Muscle of leg (tissue), 11 donors: ENCODE results near the gene NINL. TPM values are rescaled to one million over a fixed set of nuclear protein-coding genes. Genes with fewer than 3 reads are reported as not detected.
"Not testable (repeated sequence)": the region's sequence is repeated elsewhere in the genome, so short reads cannot be mapped to it uniquely, and the experiment has no call there.

Experiments
- DNase-seq: peaks from one replicate; pipeline ENCODE4 v3.0.0; 2013
- H3K27ac ChIP-seq: one replicate; pipeline ENCODE4 v1.5.1; 2013; ENCODE audit warnings: mild to moderate bottlenecking, low read length, control low read depth
- H3K27me3 ChIP-seq: one replicate; pipeline ENCODE4 v1.6.1; 2013; ENCODE audit warnings: low read length; ENCODE audit not compliant: control insufficient read depth, insufficient read depth
- H3K36me3 ChIP-seq: one replicate; pipeline ENCODE4 v1.6.1; 2013; ENCODE audit warnings: low read length; ENCODE audit not compliant: control insufficient read depth, insufficient read depth
- H3K4me1 ChIP-seq: one replicate; pipeline ENCODE4 v1.6.1; 2013; ENCODE audit warnings: low read length; ENCODE audit not compliant: control insufficient read depth, insufficient read depth
- H3K4me3 ChIP-seq: one replicate; pipeline ENCODE4 v1.5.1; 2013; ENCODE audit warnings: low read length, control low read depth
- H3K9me3 ChIP-seq: replicated peaks from 2 replicates; pipeline ENCODE4 v1.6.1; 2013; ENCODE audit warnings: low read depth, low read length; ENCODE audit not compliant: control insufficient read depth
- WGBS: methylation state at CpG from one replicate; pipeline ENCODE4 v1.1.5; 2013; ENCODE audit warnings: missing lambda C conversion rate; ENCODE audit not compliant: insufficient coverage; 5-methylcytosine and 5-hydroxymethylcytosine counted together
- polyA plus RNA-seq, 8 donors: library from polyadenylated mRNA; unstranded; fragments of 120-200 nt; gene quantifications; one replicate each; pipeline versions ENCODE4 v1.2.1 to v1.2.3, GENCODE V29; 2013; ENCODE audit warnings: inconsistent platforms in 1 of 8, low replicate concordance in 1 of 8; ENCODE audit not compliant: insufficient read length in 8 of 8, insufficient read depth in 1 of 8
- total RNA-seq: library from RNA; stranded (reverse); fragments of 120-200 nt; gene quantifications from one replicate; pipeline ENCODE4 v1.2.4, GENCODE V29; 2013

Gene NINL
- total and polyA plus RNA-seq, 9 donors = 10.5 to 21.1 (median 15.1) TPM

- 85% methylated on average over 4 of the region's 7 CpGs for WGBS
- H3K27ac ChIP-seq = no peak overlapping the region
- no peak overlapping the region for H3K4me3 ChIP-seq
- no peaks in the 10 kb centered on the region for H3K9me3 ChIP-seq
- H3K36me3 ChIP-seq = peaks cover 63% of the 10 kb centered on the region
- no peak for DNase-seq
- H3K4me1 ChIP-seq = no peaks in the 10 kb centered on the region
- H3K27me3 ChIP-seq = no peaks in the 10 kb centered on the region
These were observed 105.2 kb downstream of the NINL start for GRCh38 chr20:25480156-25480555.

- Histone ChIP-seq H3K36me3 (peaks cover 58% of the 10 kb centered on the region), H3K9me3 (no peaks in the 10 kb centered on the region), H3K27ac (no peak overlapping the region), H3K4me3 (no peak overlapping the region), H3K27me3 (no peaks in the 10 kb centered on the region), H3K4me1 (no peaks in the 10 kb centered on the region)
- DNase-seq = no peak
- WGBS = 66% methylated on average over 5 of the region's 5 CpGs
These were observed 105.7 kb downstream of the NINL start for GRCh38 chr20:25479638-25480037.

- H3K9me3 ChIP-seq = no peaks in the 10 kb centered on the region
- DNase-seq = no peak
- 87% methylated on average over 20 of the region's 24 CpGs for WGBS
- H3K27me3 ChIP-seq = no peaks in the 10 kb centered on the region
- H3K36me3 ChIP-seq = peaks cover 56% of the 10 kb centered on the region
- no peak overlapping the region for H3K4me3 ChIP-seq
- no peak overlapping the region for H3K27ac ChIP-seq
- no peaks in the 10 kb centered on the region for H3K4me1 ChIP-seq
These were observed 106.3 kb downstream of the NINL start for GRCh38 chr20:25478889-25479568.

DNA sequence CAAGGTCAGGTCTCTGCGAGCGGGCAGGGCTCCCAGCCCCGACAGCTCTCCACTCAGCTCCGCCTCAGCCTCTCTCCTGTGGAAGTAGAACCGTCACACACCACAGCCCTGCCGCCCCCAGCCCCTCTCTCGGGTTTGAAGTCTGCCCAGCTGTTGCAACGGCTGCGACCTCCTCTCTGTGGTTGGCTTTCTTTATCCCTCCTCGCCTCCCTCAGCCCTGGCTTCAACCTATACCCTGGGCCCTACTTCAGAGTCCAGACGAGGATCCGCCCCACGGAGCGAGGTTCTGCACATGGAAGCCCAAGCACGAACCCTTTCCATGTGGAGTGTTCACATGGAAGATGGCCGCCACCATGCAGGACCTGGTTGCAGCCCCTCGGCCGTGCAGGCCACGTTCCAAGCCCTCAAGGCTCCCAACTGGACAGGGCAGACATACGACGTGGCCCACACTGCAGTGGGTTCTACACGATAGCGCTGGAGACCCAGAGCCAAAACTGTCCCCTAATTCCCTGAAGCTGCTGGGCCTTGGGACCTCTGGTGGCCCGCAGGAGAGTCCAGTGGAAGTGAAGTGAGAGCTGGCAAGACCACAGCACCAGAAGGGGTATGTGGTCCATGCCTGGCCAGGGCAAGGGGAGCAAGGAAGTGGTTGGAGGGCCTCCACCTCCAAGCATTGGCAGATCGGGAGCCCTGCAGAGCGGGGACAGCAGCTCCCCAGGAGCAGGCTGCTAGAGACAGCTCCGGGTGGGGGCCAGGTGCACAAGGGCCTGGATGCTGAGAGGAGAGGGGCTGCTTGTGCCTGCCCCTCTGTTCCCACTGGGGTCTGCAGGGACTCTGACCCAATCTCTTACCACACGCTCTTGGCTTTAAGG, 108.1 kb downstream of the NINL start:
- DNase-seq = no peak
- Histone ChIP-seq H3K36me3 (peaks cover 50% of the 10 kb centered on the region), H3K9me3 (no peaks in the 10 kb centered on the region), H3K27me3 (no peaks in the 10 kb centered on the region), H3K27ac (no peak overlapping the region), H3K4me3 (no peak overlapping the region), H3K4me1 (no peaks in the 10 kb centered on the region)
- 90% methylated on average over 27 of the region's 28 CpGs for WGBS

- H3K27ac ChIP-seq = no peak overlapping the region
- no peaks in the 10 kb centered on the region for H3K4me1 ChIP-seq
- H3K4me3 ChIP-seq = no peak overlapping the region
- H3K27me3 ChIP-seq = no peaks in the 10 kb centered on the region
- no peaks in the 10 kb centered on the region for H3K9me3 ChIP-seq
- 94% methylated on average over 51 of the region's 52 CpGs for WGBS
- no peak for DNase-seq
- H3K36me3 ChIP-seq = peaks cover 41% of the 10 kb centered on the region
These were observed 109.0 kb downstream of the NINL start for GRCh38 chr20:25476106-25477013.

DNA sequence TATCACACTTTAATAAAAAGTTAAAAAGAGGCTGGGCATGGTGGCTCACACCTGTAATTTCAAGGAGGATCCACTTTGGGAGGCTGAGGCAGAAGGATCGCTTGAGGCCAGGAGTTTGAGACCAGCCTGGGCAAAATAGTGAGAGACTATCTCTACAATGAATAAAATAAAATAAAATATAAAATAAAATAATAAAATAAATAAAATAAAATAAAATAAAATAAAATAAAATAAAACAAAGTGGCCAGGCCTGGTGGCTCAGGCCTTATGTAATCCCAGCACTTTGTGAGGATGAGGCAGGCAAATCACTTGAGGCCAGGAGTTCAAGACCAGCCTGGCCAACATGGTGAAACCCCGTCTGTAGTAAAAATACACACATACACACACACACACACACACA, 112.0 kb downstream of the NINL start:
- not testable (repeated sequence) for H3K27ac ChIP-seq, H3K27me3 ChIP-seq, H3K9me3 ChIP-seq, DNase-seq, H3K4me3 ChIP-seq, H3K4me1 ChIP-seq
- peaks cover 29% of the 10 kb centered on the region for H3K36me3 ChIP-seq
- no CpG with 5 or more reads among the region's 2 CpGs for WGBS

DNA sequence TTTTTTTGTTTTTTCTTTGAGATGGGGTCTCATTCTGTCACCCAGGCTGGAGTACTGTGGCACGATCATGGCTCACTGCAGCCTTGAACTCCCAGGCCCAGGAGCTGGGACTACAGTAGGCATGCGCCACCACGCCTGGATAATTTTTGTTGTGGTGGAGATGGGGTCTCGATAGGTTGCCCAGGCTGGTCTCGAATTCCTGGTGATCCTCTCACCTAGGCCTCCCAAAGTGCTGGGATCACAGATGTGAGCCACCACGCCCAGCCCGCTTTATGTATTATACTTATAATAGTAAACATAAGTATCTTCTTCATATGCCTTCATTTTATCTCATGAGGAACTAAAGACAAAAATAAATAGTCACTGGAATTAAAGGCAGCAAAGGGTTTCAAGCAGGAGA, 114.3 kb downstream of the NINL start:
- Histone ChIP-seq H3K4me3 (no peak overlapping the region), H3K27ac (no peak overlapping the region), H3K9me3 (no peaks in the 10 kb centered on the region), H3K36me3 (peaks cover 37% of the 10 kb centered on the region), H3K4me1 (no peaks in the 10 kb centered on the region), H3K27me3 (no peaks in the 10 kb centered on the region)
- DNase-seq = no peak
- whole genome bisulfite sequencing = no CpG with 5 or more reads among the region's 7 CpGs

DNA sequence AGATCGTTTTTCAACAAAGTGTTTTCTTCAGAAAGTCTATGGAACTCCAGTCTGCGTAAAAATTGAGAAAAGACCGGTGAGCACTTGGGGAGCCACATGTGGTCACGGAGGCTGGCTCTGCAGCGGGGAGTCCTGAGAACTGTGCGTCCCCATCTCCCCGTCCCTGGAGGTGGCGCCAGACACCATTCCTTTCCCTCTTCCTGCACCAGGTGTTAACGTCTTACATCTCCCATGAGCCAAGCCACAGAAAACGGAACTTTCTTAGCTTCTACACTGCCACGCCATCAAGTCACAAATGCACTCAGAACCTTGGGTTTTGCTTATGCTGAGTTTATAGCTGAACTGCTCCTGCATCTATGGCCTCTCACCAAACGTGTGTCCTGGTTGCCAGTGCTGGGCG, 115.3 kb downstream of the NINL start:
- WGBS = 66% methylated on average over 13 of the region's 13 CpGs
- Histone ChIP-seq H3K4me3 (no peak overlapping the region), H3K9me3 (no peaks in the 10 kb centered on the region), H3K36me3 (peaks cover 33% of the 10 kb centered on the region), H3K27ac (no peak overlapping the region), H3K27me3 (no peaks in the 10 kb centered on the region), H3K4me1 (peaks cover 7% of the 10 kb centered on the region)
- peak; percentile 48 for DNase-seq

DNA sequence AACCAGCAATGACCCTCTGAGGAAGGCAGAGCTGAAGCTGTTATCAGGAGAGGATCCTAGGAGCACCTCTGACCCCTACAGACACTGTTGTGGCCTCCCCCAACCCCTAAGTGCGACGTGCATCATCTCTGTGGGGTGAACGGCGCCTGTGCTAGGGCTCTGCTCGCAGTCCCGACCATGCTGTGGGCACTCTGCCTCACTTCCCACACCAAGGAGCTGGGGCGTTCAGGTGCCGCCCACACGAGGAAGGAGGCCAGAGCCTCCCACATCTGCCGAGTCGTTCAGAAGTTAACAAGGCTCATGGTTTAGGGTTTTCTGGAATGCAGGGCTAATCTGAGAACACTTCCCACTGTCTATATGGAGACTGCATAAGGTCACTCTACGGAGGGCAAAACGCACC, 115.8 kb downstream of the NINL start:
- DNase-seq = no peak

More for the DNA sequence above, 115.8 kb downstream of the NINL start:
- WGBS = 89% methylated on average over 10 of the region's 13 CpGs
- peaks cover 12% of the 10 kb centered on the region for H3K4me1 ChIP-seq
- H3K27me3 ChIP-seq = no peaks in the 10 kb centered on the region
- H3K9me3 ChIP-seq = no peaks in the 10 kb centered on the region
- no peak overlapping the region for H3K27ac ChIP-seq
- no peak overlapping the region for H3K4me3 ChIP-seq
- peaks cover 33% of the 10 kb centered on the region for H3K36me3 ChIP-seq
